Esophagus squamous epithelium (tissue), 5 donors: ENCODE data around the gene MFN1. TPM values are rescaled to one million over a fixed set of nuclear protein-coding genes. Genes with fewer than 3 reads are reported as not detected.

ENCODE experiments used
- DNase-seq: peaks from one replicate; lab custom pipeline; 2025; lab: John Stamatoyannopoulos, UW
- H3K27ac ChIP-seq, 4 donors: fragments of 200-600 bp; sonication (generic); one replicate each; pipeline ENCODE4 v1.5.1; 2016 to 2019; ENCODE audit warnings: mild to moderate bottlenecking in 1 of 4
- H3K27me3 ChIP-seq, 4 donors: fragments of 200-600 bp; sonication (generic); 1 replicate in 3 of 4; 2 replicates in 1 of 4; pipeline versions ENCODE4 v1.5.1 to v1.6.0; 2017 to 2021; ENCODE audit warnings: antibody characterized with exemption in 1 of 4
- H3K36me3 ChIP-seq, 3 donors: fragments of 200-600 bp; sonication (generic); one replicate each; pipeline ENCODE4 v1.5.1; 2016 to 2019
- H3K4me1 ChIP-seq, 3 donors: fragments of 200-600 bp; sonication (generic); one replicate each; pipeline ENCODE4 v1.5.1; 2017 to 2019
- H3K4me3 ChIP-seq, 4 donors: fragments of 200-600 bp; sonication (generic); 1 replicate in 3 of 4; 2 replicates in 1 of 4; pipeline ENCODE4 v1.5.1; 2016 to 2019; ENCODE audit warnings: mild to moderate bottlenecking in 2 of 4, moderate library complexity in 1 of 4
- H3K9me3 ChIP-seq, 3 donors: fragments of 200-600 bp; sonication (generic); one replicate each; pipeline ENCODE4 v1.5.1; 2016 to 2019
- POLR2A ChIP-seq, 4 donors: fragments of 450-650 bp; IDR thresholded peaks; one replicate each; pipeline ENCODE4 v1.6.1; 2017; ENCODE audit warnings: antibody characterized with exemption in 4 of 4, mild to moderate bottlenecking in 4 of 4, moderate library complexity in 3 of 4
- WGBS, 2 donors: methylation state at CpG; one replicate each; pipeline ENCODE4 v1.1.5; 2018; 5-methylcytosine and 5-hydroxymethylcytosine counted together
- intact Hi-C: fragments of 100-400 bp; cut with DNase I; formaldehyde crosslinking; loops from one replicate; pipeline ENCODE4 v1.15.0; 2022
- total RNA-seq, 4 donors: library from RNA; depleted of rRNA; stranded (reverse); fragments of >200 nt; gene quantifications; one replicate each; pipeline ENCODE4 v1.1.0, GENCODE V29; 2016
- TF ChIP-seq, protein P1 (sequence below), 6 experiments: fragments of 450-650 bp in 4 of 6; fragments of 200-600 bp in 2 of 6; sonication (generic) in 2 of 6; IDR thresholded peaks; one replicate each; pipeline ENCODE4 v1.5.1; 2016 to 2019; ENCODE audit warnings: antibody characterized with exemption in 6 of 6, mild to moderate bottlenecking in 4 of 6, moderate library complexity in 4 of 6
- donor health status: DM: yes; HTN: yes; CAD: no.

MFN1 gene
- total RNA-seq, 4 donors from 2014 or later, result 25.2 to 55.3 (median 38.2) TPM

DNA sequence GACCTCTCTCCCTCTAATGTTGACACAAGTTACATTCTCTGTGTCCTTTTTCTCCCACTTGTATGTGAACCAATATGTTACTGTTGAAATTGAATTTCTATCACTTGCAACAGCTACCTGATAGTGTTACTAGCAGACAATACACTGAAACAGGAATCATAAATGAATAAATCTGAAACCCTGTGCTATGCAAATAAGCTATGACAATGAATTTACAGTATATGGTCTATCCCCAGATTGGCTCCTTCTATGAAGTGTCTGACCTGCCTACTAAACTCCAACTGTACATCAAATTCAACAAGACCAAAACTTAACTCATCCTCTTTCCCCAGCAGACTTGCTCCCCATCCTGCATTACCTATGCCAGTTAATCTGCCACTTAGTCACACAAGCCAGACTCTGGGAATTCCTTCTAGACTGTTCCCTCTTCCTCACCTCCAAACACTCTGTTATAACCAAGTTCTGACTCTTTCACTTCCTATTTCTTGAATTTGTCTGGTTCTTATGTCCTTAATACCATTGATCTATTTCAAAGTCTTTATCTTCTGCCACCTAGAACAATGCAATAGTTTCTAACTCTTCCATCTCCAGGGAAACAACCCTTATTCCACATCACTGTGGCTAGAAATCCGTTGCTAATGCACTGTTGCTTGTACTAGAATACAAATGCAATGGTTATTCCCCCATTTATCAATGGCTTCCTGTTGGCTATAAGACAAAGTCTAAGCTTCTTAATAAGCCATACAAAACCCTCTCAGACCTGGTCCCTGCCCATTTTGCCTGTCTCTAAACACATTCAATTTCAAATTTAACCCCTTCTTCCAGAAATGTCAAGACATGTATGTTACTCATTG is 38.1 kb upstream of the MFN1 start:
- Histone ChIP-seq H3K36me3 (no peaks in the 10 kb centered on the region), H3K4me1 (no peaks in the 10 kb centered on the region), H3K27ac (no peak overlapping the region), H3K27me3 (no peaks in the 10 kb centered on the region), H3K9me3 (no peaks in the 10 kb centered on the region), H3K4me3 (no peak overlapping the region)
- DNase-seq, result no peak
- TF ChIP-seq POLR2A (IDR thresholded peaks at IDR 0.05), result no peak
- TF ChIP-seq, protein P1, sequence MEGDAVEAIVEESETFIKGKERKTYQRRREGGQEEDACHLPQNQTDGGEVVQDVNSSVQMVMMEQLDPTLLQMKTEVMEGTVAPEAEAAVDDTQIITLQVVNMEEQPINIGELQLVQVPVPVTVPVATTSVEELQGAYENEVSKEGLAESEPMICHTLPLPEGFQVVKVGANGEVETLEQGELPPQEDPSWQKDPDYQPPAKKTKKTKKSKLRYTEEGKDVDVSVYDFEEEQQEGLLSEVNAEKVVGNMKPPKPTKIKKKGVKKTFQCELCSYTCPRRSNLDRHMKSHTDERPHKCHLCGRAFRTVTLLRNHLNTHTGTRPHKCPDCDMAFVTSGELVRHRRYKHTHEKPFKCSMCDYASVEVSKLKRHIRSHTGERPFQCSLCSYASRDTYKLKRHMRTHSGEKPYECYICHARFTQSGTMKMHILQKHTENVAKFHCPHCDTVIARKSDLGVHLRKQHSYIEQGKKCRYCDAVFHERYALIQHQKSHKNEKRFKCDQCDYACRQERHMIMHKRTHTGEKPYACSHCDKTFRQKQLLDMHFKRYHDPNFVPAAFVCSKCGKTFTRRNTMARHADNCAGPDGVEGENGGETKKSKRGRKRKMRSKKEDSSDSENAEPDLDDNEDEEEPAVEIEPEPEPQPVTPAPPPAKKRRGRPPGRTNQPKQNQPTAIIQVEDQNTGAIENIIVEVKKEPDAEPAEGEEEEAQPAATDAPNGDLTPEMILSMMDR (IDR thresholded peaks at IDR 0.05), result no peak
- 15 to 25% methylated on average over 1 of the region's 1 CpG for WGBS, 2 donors
- intact Hi-C loops, result no loop called here

DNA sequence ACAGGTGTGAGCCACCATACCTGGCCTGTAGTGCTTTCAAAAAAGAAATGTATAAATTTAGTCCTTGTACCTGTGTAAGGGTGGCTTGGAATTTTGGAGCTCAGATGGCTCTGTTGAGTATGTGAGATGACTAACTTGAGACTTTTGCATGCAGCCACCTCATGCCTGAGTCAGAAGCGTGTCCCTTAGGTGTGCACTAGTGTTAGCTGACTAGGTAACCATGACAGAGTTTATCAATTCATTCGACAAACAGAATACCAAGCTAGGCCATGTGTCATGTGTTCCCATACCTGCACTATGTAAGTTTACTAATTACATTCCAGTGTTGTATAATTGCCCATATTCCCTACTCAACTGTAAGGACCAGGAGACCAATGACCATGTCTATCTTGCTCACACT is 28.6 kb upstream of the MFN1 start:
- H3K27me3 ChIP-seq, result no peaks in the 10 kb centered on the region
- H3K4me1 ChIP-seq, result peaks cover 0 to 28% (median 6%) of the 10 kb centered on the region in 3 donors
- intact Hi-C loops, result loop anchor here (5.0 kb wide), 2 partner anchors 172 to 302 kb away; partner anchors contain the start of gene PIK3CA
- 81 to 90% methylated on average over 2 of the region's 2 CpGs for WGBS, 2 donors
- no peak overlapping the region for H3K27ac ChIP-seq
- H3K36me3 ChIP-seq, result no peaks in the 10 kb centered on the region
- no peak overlapping the region for H3K4me3 ChIP-seq
- TF ChIP-seq, protein P1 (IDR thresholded peaks at IDR 0.05), result no peak
- no peak for TF ChIP-seq POLR2A (IDR thresholded peaks at IDR 0.05)
- no peaks in the 10 kb centered on the region for H3K9me3 ChIP-seq
- no peak for DNase-seq

DNA sequence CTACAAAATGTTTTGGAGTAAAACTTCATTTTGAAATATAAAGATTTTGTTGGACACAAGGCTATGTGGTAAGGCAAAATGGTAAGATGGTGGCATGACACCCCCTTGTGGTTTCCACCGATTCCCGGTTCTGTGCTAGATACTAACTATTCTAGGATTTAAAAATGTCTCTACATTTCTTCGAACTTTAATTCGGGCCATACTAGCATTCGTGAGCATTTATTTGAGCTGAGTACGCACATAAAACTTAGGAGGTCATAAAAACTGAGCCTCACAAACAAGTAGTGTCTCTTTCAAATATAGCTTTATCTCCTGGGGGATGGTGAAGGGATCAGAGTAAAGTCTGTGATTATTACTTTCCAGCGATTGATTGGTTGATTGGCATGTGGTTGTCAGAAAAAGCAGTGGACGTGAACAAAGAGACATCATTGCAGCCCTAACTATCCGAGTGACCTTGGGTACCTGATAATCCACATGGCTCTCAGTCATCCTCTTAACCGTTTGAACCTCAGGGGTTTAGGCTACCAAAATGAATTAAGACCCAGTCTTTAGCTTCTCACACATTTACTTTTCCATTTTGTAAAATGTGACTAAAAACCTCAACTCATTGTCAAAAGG is 25.7 kb upstream of the MFN1 start:
- Histone ChIP-seq H3K4me3 (peak overlapping the region in 3 of 4 donors; percentile 80 to 91 (median 87)), H3K27ac (peak overlapping the region in 3 of 4 donors; percentile 95 to 97 (median 97)), H3K36me3 (peaks cover 0 to 13% (median 0%) of the 10 kb centered on the region in 3 donors), H3K4me1 (peaks cover 10 to 45% (median 13%) of the 10 kb centered on the region in 3 donors), H3K27me3 (no peaks in the 10 kb centered on the region), H3K9me3 (no peaks in the 10 kb centered on the region)
- TF ChIP-seq POLR2A (IDR thresholded peaks at IDR 0.05), result no peak
- TF ChIP-seq, protein P1 (IDR thresholded peaks at IDR 0.05), result peak in 5 of 6 experiments; percentile 25 to 45 (median 27)
- intact Hi-C loops, result no loop called here
- no peak for DNase-seq
- WGBS, 2 donors, result 29 to 30% methylated on average over 10 of the region's 10 CpGs

DNA sequence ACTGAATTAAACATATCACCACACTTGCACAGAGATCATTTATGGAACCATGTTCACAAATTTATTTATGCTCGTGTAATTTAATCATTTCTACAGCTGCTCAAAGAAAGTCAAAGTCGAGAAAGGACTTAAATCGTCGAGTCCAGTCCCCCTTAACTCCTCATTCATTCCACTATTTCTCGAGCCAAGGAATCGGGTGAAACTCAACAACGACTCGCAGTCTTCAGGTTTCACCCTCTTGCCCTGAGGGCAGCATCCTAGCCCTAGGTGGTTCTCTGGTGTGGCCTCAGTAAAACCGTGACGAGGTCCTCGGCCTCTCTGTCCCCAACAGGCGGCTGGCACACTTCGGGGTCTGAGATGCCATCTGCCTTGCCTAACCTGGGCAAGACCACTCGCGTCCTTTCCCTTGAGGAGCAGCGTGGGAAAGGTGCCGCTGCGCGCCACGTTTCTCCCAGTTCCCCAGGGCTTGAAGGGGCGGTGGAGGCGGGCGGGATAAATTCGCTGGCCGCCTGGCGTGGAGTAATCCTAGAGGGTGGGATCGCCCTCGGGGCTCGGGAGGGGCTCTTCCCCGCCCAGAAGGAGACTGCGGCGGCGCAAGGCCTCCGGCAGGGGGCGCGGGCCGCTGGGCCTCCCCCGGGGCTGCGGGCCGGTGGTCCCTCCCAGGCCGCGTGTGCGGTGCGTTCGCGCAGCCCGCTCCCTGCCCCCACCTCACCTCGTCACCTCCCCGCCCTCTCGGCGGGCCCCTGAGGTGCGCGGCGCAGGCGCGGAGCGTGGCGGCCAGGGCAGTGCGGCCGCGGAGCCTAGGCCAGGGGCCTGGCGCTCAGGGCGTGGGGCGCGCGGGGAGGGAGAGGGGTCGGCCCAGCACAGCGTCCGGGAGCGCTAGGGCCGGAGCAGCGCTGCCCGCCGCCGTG is 25.0 kb upstream of the MFN1 start, which contains the start of gene ZNF639:
ZNF639 (plus strand) TSS at position 746 of the 911 bp plus-strand sequence. CDS start 5,263 bp downstream, outside the sequence.
- intact Hi-C loops, result no loop called here
- H3K36me3 ChIP-seq, result peaks cover 0 to 17% (median 0%) of the 10 kb centered on the region in 3 donors
- H3K4me3 ChIP-seq, result peak within 1 kb of the TSS; percentile 76 to 91 (median 84)
- H3K27ac ChIP-seq, result peak within 1 kb of the TSS; percentile 90 to 97 (median 96)
- WGBS, 2 donors, result 0 to 2% methylated on average over 8 of the region's 75 CpGs
- H3K27me3 ChIP-seq, result no peaks in the 10 kb centered on the region
- H3K4me1 ChIP-seq, result peaks cover 10 to 45% (median 13%) of the 10 kb centered on the region in 3 donors
- H3K9me3 ChIP-seq, result no peaks in the 10 kb centered on the region
- peak in 2 of 4 donors; percentile 54 to 85 for TF ChIP-seq POLR2A (IDR thresholded peaks at IDR 0.05)
- TF ChIP-seq, protein P1 (IDR thresholded peaks at IDR 0.05), result peak; percentile 56 to 86 (median 77)
- DNase-seq, result peak; percentile 27
